ENCODE data around the gene PRPF8. TPM values are rescaled to one million over a fixed set of nuclear protein-coding genes. Genes with fewer than 3 reads are reported as not detected.
A peak's percentile ranks its signal among the peaks of the same experiment; 100 is the strongest.

Gene PRPF8
- total and polyA plus RNA-seq, 3 donors from 2014 or later = 307 to 325 (median 315) TPM

DNA sequence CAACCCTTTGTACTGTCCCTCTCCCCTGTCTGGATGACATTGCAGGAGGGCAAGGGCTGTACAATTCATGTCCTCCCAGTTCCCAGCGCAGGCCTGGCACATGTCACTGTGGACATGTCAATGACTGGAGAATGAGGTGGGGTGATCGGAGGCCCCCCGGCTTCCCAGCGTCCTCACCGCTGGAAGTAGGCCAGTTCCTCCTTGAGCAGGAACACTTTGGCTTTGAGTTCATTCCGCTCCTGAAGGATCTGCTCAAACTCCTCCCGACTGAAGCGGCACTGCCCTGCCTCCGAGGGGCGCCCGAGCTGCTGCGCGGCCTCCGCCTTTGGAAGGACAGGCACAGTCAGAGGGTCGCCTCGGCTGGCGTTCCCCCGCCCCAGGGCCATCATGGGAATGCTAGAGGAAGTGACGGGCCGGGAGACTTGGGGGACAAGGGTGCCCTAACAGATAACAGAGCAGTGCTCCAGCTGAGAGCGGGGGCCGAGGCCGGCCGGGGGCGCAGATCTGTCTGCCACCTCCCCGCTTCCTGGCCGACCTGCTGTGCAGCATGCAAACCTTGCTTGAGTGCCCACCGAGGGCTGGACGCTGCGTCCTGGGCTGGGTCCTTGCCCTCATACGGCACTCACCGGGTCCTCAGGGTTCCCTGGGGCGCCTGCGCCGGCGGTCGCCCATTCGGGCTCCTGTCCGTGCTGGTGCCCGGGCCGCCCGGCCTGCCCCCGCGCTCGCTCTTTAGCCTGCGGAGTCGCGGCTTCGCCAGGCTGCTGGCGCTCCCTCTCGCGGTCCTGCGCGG lies 36.3 kb downstream of the PRPF8 start:
- Histone ChIP-seq H3K27me3 (no peaks in the 10 kb centered on the region), H3K4me3 (peak overlapping the region; percentile 70 to 72), H3K9me3 (no peaks in the 10 kb centered on the region), H3K36me3 (ENCODE audit: low read depth, missing control alignments) (no peaks in the 10 kb centered on the region), H3K4me1 (peaks cover 26% of the 10 kb centered on the region), H3K27ac (peak overlapping the region; percentile 70 to 74)
- intact Hi-C loops (cut with DNase I; ENCODE audit: low total_unique reads) = loop anchor here (5.0 kb wide), 1 partner anchor 71 kb away; no protein-coding TSS in a partner anchor
- 0 to 11% methylated on average over 4 to 49 of the region's 54 CpGs for WGBS, 2 donors
- DNase-seq = no peak
- TF ChIP-seq, protein P1, sequence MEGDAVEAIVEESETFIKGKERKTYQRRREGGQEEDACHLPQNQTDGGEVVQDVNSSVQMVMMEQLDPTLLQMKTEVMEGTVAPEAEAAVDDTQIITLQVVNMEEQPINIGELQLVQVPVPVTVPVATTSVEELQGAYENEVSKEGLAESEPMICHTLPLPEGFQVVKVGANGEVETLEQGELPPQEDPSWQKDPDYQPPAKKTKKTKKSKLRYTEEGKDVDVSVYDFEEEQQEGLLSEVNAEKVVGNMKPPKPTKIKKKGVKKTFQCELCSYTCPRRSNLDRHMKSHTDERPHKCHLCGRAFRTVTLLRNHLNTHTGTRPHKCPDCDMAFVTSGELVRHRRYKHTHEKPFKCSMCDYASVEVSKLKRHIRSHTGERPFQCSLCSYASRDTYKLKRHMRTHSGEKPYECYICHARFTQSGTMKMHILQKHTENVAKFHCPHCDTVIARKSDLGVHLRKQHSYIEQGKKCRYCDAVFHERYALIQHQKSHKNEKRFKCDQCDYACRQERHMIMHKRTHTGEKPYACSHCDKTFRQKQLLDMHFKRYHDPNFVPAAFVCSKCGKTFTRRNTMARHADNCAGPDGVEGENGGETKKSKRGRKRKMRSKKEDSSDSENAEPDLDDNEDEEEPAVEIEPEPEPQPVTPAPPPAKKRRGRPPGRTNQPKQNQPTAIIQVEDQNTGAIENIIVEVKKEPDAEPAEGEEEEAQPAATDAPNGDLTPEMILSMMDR (IDR thresholded peaks at IDR 0.05) = peak in 1 of 3 experiments; percentile 85
- no peak for TF ChIP-seq POLR2A (IDR thresholded peaks at IDR 0.05)

DNA sequence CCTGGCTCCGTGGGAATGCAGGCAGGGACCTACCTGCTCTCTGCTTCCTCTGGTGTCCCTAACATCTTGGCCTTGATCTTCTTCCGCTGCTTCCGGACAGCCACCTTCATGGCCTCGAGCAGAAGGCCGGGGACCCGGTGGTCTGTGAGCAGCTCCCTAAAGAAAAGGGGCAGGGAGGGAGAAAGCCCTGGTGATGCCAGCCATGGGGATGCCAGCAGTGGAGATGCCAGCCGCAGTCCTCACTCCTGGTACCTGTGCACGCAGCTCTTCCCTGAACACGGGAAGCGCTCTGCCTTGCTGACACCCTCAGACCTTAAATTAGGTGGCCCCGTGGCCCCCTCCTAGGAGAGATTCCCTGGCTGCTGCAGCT lies 36.9 kb downstream of the PRPF8 start:
- Histone ChIP-seq H3K4me1 (peaks cover 26% of the 10 kb centered on the region), H3K27ac (no peak overlapping the region), H3K27me3 (no peaks in the 10 kb centered on the region), H3K36me3 (ENCODE audit: low read depth, missing control alignments) (no peaks in the 10 kb centered on the region), H3K4me3 (no peak overlapping the region), H3K9me3 (no peaks in the 10 kb centered on the region)
- no peak for DNase-seq
- TF ChIP-seq, protein P1 (IDR thresholded peaks at IDR 0.05) = no peak
- no peak for TF ChIP-seq POLR2A (IDR thresholded peaks at IDR 0.05)
- intact Hi-C loops (cut with DNase I; ENCODE audit: low total_unique reads) = loop anchor here (5.0 kb wide), 1 partner anchor 70 kb away; no protein-coding TSS in a partner anchor
- 70 to 82% methylated on average over 7 to 11 of the region's 11 CpGs for WGBS, 2 donors

DNA sequence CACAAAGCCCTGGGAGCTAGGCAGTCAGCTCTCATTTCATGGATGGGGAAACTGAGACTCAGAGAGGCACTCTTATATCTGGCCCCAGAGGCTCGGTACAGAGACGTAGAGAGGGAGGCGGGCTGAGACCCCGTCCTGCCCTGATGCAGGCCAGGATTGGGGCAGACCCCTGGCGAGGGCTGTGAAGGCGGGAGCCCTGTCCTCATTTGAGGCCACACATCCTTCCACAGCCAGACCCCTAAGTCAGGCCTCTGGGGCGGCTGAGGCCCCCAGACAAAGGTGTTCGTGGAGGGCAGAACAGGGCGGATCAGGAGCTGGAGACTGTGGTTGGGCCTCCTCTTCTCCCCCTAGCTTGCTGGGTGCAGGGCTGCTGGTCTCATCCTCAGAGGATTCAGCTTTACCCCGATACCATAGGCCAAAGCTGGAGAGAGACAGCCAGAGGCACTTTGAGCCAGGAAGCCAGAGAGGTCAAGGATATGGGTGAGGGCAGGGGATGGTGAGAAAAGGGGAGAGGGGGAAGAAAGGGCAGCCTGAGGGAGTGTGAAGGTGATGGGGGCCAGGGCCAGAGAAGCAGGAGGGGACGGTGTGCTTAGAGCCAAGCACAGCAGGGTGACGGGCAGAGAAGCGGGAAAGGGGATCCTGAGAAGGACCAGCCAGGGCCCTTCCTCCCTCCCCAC lies 38.3 kb downstream of the PRPF8 start:
- 75 to 83% methylated on average over 12 to 13 of the region's 13 CpGs for WGBS, 2 donors
- DNase-seq = no peak
- Histone ChIP-seq H3K9me3 (no peaks in the 10 kb centered on the region), H3K27ac (peak overlapping the region; percentile 31 to 59), H3K36me3 (ENCODE audit: low read depth, missing control alignments) (no peaks in the 10 kb centered on the region), H3K27me3 (no peaks in the 10 kb centered on the region), H3K4me1 (peaks cover 26% of the 10 kb centered on the region), H3K4me3 (no peak overlapping the region)
- TF ChIP-seq, protein P1 (IDR thresholded peaks at IDR 0.05) = no peak
- intact Hi-C loops (cut with DNase I; ENCODE audit: low total_unique reads) = loop anchor here (5.0 kb wide), 1 partner anchor 69 kb away; no protein-coding TSS in a partner anchor

DNA sequence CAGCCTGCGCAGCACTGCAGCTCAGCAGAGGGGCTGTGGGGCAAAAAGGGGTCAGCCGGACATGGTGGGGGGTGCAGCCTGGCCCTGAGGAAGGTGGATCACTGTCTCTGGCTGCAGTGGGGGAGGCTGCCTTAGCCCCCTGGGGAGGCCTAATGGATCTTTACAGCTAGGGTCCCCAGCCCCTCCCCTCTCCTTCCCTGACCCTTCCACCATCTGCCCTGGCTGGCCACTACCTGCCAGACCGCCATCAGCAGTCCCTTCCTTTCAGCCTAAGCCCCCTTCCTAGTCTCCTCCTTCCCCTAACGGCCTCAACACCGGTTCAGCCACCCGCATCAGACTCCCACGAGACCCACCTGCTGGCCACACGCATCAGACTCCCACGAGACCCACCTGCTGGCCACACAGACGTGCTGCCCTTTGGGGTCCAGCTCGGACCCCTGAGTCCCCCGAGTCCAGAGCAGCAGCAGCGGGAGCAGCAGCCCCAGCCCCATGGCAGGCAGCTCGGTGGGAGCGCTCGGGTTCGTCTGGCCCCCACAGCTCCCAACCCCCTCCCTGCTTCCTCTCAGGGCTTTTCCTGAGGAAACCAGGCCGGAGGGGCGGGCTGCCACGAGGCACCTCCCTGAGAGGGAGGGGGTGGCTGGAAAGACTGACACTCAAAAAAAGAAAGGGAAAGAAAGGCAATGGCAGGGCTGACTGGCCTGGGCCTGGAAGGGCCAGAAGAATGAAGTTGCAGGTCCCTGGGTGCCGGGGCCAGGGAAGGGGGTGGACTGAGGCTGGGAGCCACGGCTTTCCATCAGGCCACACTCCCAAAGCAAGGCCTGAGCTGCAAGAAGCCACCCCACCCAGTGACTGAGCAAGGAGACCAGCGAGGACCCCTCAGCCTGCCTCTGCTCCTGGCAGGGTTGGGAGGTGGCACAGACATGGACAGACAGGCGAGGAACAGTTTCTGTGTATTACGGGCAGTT lies 39.2 kb downstream of the PRPF8 start, which contains the start of gene SCARF1:
Gene SCARF1, minus strand, starts transcription at position 526 of the 965 bp plus-strand sequence. Its CDS starts 35 bp downstream, at position 491.
- no peaks in the 10 kb centered on the region for H3K27me3 ChIP-seq
- no peak for TF ChIP-seq POLR2A (IDR thresholded peaks at IDR 0.05)
- TF ChIP-seq, protein P1 (IDR thresholded peaks at IDR 0.05) = no peak
- peaks cover 21% of the 10 kb centered on the region for H3K4me1 ChIP-seq
- peak within 1 kb of the TSS in 1 of 2 donors; percentile 21 for H3K4me3 ChIP-seq
- 76 to 82% methylated on average over 24 to 25 of the region's 25 CpGs for WGBS, 2 donors
- peak; percentile 36 for DNase-seq
- H3K27ac ChIP-seq = peak within 1 kb of the TSS; percentile 31 to 59
- H3K36me3 ChIP-seq (ENCODE audit: low read depth, missing control alignments) = no peaks in the 10 kb centered on the region
- H3K9me3 ChIP-seq = no peaks in the 10 kb centered on the region
- intact Hi-C loops (cut with DNase I; ENCODE audit: low total_unique reads) = loop anchor here (5.0 kb wide), 1 partner anchor 68 kb away; no protein-coding TSS in a partner anchor
